Measurements from ENCODE around the gene MAEL. TPM values are rescaled to one million over a fixed set of nuclear protein-coding genes. Genes with fewer than 3 reads are reported as not detected.

MAEL gene
- total RNA-seq, 1 experiment from 2014 or later: not detected

- H3K27me3 ChIP-seq (ENCODE audit: control insufficient read depth, insufficient read depth, low read length): no peaks in the 10 kb centered on the region; the same call in none of the 2 replicates
- no peaks in the 10 kb centered on the region for H3K4me1 ChIP-seq (ENCODE audit: control insufficient read depth, insufficient read depth, low read length)
- BruUV-seq (replicated peaks): no TSS peak
- ChIA-PET CTCF (no interaction called here), POLR2A (no interaction called here)
- no peak for DNase-seq (ENCODE audit: low read depth, low spot score)
- TF ChIP-seq SIN3A (IDR thresholded peaks at IDR 0.05; ENCODE audit: borderline replicate concordance, insufficient read depth, low read depth, low read length): no peak
- TF ChIP-seq TCF7L2 (IDR thresholded peaks at IDR 0.05; ENCODE audit: low read depth, low read length): no peak
- no peak for TF ChIP-seq CTCF (IDR thresholded peaks at IDR 0.05)
- no peak for TF ChIP-seq POLR2AphosphoS5 (IDR thresholded peaks at IDR 0.05; ENCODE audit: low read depth, low read length)
- TF ChIP-seq REST (IDR thresholded peaks at IDR 0.05; ENCODE audit: insufficient read depth in 1 of 2, low read depth in 2 of 2, low read length in 1 of 2): no peak
- H3K27ac ChIP-seq (ENCODE audit: low read length): no peak overlapping the region
- no peaks in the 10 kb centered on the region for H3K36me3 ChIP-seq (ENCODE audit: control insufficient read depth, insufficient read depth, low read length)
- ATAC-seq: no peak
- no peak overlapping the region for H3K4me3 ChIP-seq (ENCODE audit: low read depth in 2 of 2, low read length in 2 of 2)
- intact Hi-C loops (cut with micrococcal nuclease; ENCODE audit: unreplicated experiment) (loop anchor here (2.0 to 5.0 kb wide), 5 partner anchors 53 to 469 kb away; no protein-coding TSS in a partner anchor), in situ Hi-C loops (cut with HindIII; ENCODE audit: low pct_unique_long_range_greater_than_20kb, low sequenced_read_pairs) (no loop called here)
- no peaks in the 10 kb centered on the region for H3K9me3 ChIP-seq (ENCODE audit: control insufficient read depth, insufficient read depth, low read depth, low read length)
These were observed 78.8 kb downstream of the MAEL start for GRCh38 chr1:167067904-167068303.

GRCh38 chr1:167068761-167069160, 79.7 kb downstream of the MAEL start:
- H3K4me1 ChIP-seq (ENCODE audit: control insufficient read depth, insufficient read depth, low read length): no peaks in the 10 kb centered on the region
- ChIA-PET CTCF (interaction anchor here (0.6 kb wide), 1 partner anchor 9 kb away, joined by 10 read pairs; no protein-coding TSS in a partner anchor), POLR2A (no interaction called here)
- no peak overlapping the region for H3K27ac ChIP-seq (ENCODE audit: low read length)
- H3K36me3 ChIP-seq (ENCODE audit: control insufficient read depth, insufficient read depth, low read length): no peaks in the 10 kb centered on the region
- no peaks in the 10 kb centered on the region; the same call in none of the 2 replicates for H3K27me3 ChIP-seq (ENCODE audit: control insufficient read depth, insufficient read depth, low read length)
- DNase-seq (ENCODE audit: low read depth, low spot score) (no peak), ATAC-seq (no peak)
- TF ChIP-seq REST (IDR thresholded peaks at IDR 0.05; ENCODE audit: insufficient read depth in 1 of 2, low read depth in 2 of 2, low read length in 1 of 2) (no peak), POLR2AphosphoS5 (IDR thresholded peaks at IDR 0.05; ENCODE audit: low read depth, low read length) (no peak), SIN3A (IDR thresholded peaks at IDR 0.05; ENCODE audit: borderline replicate concordance, insufficient read depth, low read depth, low read length) (no peak)
- intact Hi-C loops (cut with micrococcal nuclease; ENCODE audit: unreplicated experiment) (loop anchor here (5.0 kb wide), 3 partner anchors 149 to 469 kb away; no protein-coding TSS in a partner anchor), in situ Hi-C loops (cut with HindIII; ENCODE audit: low pct_unique_long_range_greater_than_20kb, low sequenced_read_pairs) (no loop called here)
- H3K4me3 ChIP-seq (ENCODE audit: low read depth in 2 of 2, low read length in 2 of 2): no peak overlapping the region
- BruUV-seq (replicated peaks): no TSS peak
- H3K9me3 ChIP-seq (ENCODE audit: control insufficient read depth, insufficient read depth, low read depth, low read length): no peaks in the 10 kb centered on the region

All from Panc1 (cell line).